ACC112 (cell line): ENCODE measurements around the gene TNNC1.
A peak's percentile ranks its signal among the peaks of the same experiment; 100 is the strongest.

Source experiments
- H2AFZ ChIP-seq: fragments of 200-600 bp; sonication (generic); one replicate; pipeline ENCODE4 v1.6.0; 2017; ENCODE audit warnings: antibody characterized with exemption, low read length; ENCODE audit not compliant: unreplicated experiment
- H3K27ac ChIP-seq: fragments of 200-600 bp; sonication (generic); 2 replicates; pipeline ENCODE4 v1.5.1; 2014; ENCODE audit warnings: low read depth, mild to moderate bottlenecking, antibody characterized with exemption, low read length, moderate library complexity
- H3K27me3 ChIP-seq: fragments of 200-600 bp; sonication (generic); 2 replicates; pipeline ENCODE4 v1.6.1; 2014; ENCODE audit warnings: mild to moderate bottlenecking, antibody characterized with exemption, low read length, moderate library complexity, mixed read lengths; ENCODE audit not compliant: insufficient read depth
- H3K36me3 ChIP-seq: fragments of 200-600 bp; sonication (generic); 2 replicates; pipeline ENCODE4 v1.6.1; 2016; ENCODE audit warnings: mild to moderate bottlenecking, antibody characterized with exemption, low read length, moderate library complexity, mixed read lengths; ENCODE audit not compliant: insufficient read depth
- H3K4me1 ChIP-seq: fragments of 200-600 bp; sonication (generic); one replicate; pipeline ENCODE4 v1.6.1; 2016; ENCODE audit warnings: low read length, mixed read lengths; ENCODE audit not compliant: insufficient read depth, unreplicated experiment, control insufficient read depth
- H3K4me3 ChIP-seq: fragments of 200-600 bp; sonication (generic); 2 replicates; pipeline ENCODE4 v1.5.1; 2014; ENCODE audit warnings: mild to moderate bottlenecking, low read depth, low read length
- H3K79me2 ChIP-seq: fragments of 200-600 bp; sonication (generic); one replicate; pipeline ENCODE4 v1.6.0; 2016; ENCODE audit warnings: low read length; ENCODE audit not compliant: control insufficient read depth, unreplicated experiment, insufficient read depth

Gene TNNC1

DNA sequence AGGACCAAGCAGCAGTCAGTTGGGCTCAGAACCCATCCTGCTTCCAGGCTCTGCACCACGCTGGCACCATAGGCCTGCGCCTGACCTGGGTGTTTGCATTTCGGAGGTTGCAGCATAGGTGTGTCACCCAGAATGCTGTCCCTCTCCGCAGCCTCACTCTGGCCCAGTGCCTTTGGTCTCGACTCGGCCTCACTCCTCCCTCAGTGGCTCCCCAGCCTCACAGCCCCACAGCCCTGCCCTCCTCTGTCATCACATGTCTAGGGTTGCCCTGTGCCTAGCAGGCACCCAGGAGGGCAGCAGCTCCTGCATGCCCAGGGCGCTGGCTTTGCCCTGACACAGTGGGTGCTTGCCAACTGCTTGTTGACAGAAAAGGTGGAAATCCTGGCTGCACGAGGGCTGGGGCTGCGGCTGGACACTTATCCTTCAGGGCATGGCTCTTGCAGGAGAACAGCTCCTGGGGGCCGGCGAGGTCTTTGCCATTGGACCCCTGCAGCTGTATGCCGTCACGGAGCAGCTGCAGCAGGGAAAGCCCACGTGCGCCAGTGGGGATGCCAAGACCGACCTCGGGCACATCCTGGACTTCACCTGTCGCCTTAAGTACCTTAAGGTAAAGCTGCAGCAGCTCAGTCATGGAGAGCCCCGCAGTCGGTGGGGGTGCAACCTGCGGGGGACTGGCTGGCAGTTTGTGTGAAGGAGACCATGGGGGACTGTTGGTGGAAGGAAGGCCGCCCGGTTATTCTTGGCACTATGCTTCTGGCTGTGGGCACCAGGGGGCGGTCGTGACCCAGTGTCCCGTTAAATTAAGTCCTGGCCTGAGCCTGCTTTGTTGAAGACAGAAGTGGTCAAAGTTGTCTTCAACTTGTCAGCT, 17.8 kb upstream of the TNNC1 start:
- no peak overlapping the region for H2AFZ ChIP-seq
- H3K36me3 ChIP-seq, result peaks cover 30% of the 10 kb centered on the region
- peaks cover 10% of the 10 kb centered on the region for H3K4me1 ChIP-seq
- no peaks in the 10 kb centered on the region for H3K27me3 ChIP-seq
- no peak overlapping the region for H3K27ac ChIP-seq
- H3K79me2 ChIP-seq, result peaks cover 14% of the 10 kb centered on the region
- no peak overlapping the region for H3K4me3 ChIP-seq

DNA sequence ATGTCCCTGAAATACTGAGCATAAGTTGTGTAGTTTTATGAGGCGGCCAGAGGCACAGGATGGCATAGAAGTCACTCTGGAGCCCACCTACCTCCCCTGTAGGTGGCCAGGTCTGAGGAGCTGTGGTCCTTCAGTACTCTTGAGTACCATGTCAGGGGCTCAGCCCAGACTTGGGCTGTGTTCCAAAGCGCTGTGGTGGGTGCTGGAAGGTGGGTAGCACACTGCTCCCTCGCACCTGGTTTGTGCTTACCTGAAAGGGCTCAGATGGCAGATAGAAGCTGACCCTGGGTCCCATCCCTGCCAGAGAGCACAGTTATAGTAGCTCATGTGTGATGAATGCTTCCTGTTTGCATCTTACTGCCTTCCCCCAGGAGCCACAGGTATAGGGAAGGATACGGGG, 17.1 kb upstream of the TNNC1 start:
- Histone ChIP-seq H3K27me3 (no peaks in the 10 kb centered on the region), H2AFZ (no peak overlapping the region), H3K27ac (no peak overlapping the region), H3K79me2 (peaks cover 14% of the 10 kb centered on the region), H3K4me1 (peaks cover 10% of the 10 kb centered on the region), H3K4me3 (no peak overlapping the region), H3K36me3 (peaks cover 25% of the 10 kb centered on the region)

DNA sequence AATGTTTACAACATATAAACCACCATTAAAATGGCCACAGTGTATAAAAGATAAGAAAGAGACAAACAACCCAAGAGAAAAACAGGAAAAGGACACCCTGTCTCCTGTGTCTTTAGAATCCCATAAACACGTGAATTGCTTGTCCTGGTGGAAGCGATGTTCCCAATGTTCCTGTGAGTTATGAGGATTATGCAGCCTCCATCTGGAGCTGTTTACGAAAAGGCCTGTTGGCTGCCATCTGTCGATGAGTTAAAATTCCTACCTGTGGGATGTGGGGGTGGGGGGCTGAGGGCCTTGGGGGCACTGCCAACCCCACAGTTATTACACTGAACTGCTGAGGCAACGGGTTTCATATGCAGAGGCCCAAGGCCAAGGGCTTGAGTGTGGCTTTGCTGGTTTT, 15.2 kb upstream of the TNNC1 start:
- Histone ChIP-seq H3K79me2 (peaks cover 14% of the 10 kb centered on the region), H3K27me3 (no peaks in the 10 kb centered on the region), H3K4me3 (no peak overlapping the region), H2AFZ (no peak overlapping the region), H3K27ac (no peak overlapping the region), H3K36me3 (peaks cover 16% of the 10 kb centered on the region; the same call in 1 of the 2 replicates), H3K4me1 (peaks cover 10% of the 10 kb centered on the region)

DNA sequence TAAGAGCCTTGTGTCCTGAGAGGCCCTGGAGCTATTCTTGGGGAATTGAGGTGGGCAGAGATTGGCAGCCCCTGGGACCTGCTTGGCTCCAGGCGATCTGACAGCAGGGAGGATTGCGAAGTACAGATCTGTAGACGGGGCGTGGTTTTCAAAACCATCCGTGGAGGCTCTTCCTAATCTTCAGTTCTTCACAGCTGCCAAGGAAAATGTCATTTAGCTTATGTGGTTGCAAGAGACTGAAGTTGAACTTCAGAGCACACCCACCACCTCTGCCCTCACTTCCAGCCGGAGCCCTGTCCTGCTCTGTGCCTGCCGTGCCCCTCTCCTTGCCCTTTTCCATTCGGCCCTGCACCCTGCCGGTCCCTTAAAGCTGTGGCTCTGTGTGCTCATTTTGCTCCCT, 14.5 kb upstream of the TNNC1 start:
- Histone ChIP-seq H3K27me3 (no peaks in the 10 kb centered on the region), H2AFZ (no peak overlapping the region), H3K79me2 (peaks cover 15% of the 10 kb centered on the region), H3K4me3 (no peak overlapping the region), H3K36me3 (peaks cover 10% of the 10 kb centered on the region; the same call in 1 of the 2 replicates), H3K27ac (no peak overlapping the region), H3K4me1 (peaks cover 10% of the 10 kb centered on the region)

DNA sequence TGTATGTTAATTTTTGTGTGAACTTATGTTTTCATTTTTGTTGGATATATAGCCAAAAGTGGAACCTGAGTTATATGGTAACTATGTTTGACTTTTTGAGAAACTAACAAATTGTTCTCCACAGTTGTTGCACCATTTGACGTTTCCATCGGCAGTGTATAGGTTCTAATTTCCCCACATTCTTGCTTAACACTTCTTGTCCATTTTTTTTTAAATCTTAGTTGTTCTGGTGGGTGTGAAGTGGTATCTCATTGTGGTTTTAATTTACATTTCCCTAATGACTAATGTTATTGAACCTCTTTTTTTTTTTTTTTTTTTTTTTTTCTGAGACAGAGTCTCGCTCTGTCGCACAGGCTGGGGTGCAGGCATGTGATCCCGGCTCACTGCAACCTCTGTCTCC, 9.6 kb upstream of the TNNC1 start:
- no peak overlapping the region for H3K4me3 ChIP-seq
- peaks cover 21% of the 10 kb centered on the region for H3K79me2 ChIP-seq
- no peak overlapping the region for H2AFZ ChIP-seq
- H3K27me3 ChIP-seq, result no peaks in the 10 kb centered on the region
- H3K4me1 ChIP-seq, result peaks cover 8% of the 10 kb centered on the region
- peaks cover 26% of the 10 kb centered on the region for H3K36me3 ChIP-seq
- H3K27ac ChIP-seq, result no peak overlapping the region

DNA sequence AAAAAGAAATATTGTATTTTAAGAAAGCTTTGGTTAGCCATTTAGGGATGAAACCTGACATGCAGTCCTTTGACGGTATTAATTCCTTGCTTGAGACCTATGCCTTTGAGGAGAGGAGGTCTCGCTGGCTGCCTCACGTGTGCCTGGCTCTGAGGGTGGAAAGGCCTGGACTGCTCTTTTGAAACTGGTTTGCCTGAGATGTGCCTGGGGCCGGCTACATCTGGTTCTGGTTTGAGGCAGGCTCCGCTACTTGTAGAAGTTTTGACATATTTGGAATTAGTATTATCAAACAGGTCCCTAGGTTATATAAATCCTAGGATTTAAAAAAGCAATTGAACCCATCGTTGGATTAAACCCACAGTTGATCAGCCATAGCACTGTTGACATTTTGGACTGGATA, 8.0 kb upstream of the TNNC1 start:
- no peak overlapping the region for H3K4me3 ChIP-seq
- H3K27me3 ChIP-seq, result no peaks in the 10 kb centered on the region
- peaks cover 25% of the 10 kb centered on the region for H3K79me2 ChIP-seq
- no peak overlapping the region for H3K27ac ChIP-seq
- H3K36me3 ChIP-seq, result peaks cover 27% of the 10 kb centered on the region
- H3K4me1 ChIP-seq, result peaks cover 3% of the 10 kb centered on the region
- H2AFZ ChIP-seq, result no peak overlapping the region

DNA sequence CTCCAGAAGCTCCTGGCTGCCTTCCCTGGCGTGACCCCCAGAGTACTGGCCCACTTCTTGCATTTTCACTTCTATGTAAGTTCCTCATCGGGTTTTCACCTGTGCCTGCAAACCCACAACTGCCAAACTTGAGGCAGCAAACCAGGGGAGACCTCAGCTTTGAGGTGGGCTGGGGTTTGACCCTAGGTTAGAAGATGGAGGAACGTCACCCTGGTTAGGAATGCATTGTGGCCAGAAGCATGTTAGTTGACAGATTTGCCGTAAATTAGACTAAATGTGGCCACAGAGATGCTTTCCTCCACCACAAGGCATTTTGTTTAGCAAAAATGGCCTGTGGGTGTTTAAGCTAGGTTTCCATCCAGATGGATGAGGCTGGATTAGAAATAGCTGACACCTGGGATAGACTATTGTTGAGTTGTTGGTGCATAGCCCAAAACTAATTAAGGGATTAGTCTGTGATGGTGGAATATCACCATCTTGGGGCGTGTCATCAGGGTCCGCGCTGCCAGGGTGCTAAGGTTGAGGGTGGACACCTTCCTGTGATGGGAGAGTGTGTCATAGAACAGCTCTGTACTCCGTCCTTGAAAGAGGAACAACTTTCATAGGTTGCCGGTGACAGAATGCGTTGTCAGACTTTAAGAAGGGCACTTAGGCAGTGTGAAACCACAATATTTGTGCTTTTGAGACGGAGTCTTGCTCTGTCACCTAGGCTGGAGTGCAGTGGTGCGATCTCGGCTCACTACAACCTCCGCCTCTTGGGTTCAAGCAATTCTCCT, 5.1 kb upstream of the TNNC1 start:
- Histone ChIP-seq H3K79me2 (peaks cover 36% of the 10 kb centered on the region), H2AFZ (no peak overlapping the region), H3K27ac (no peak overlapping the region), H3K36me3 (peaks cover 27% of the 10 kb centered on the region), H3K27me3 (no peaks in the 10 kb centered on the region), H3K4me1 (peaks cover 9% of the 10 kb centered on the region), H3K4me3 (no peak overlapping the region)

DNA sequence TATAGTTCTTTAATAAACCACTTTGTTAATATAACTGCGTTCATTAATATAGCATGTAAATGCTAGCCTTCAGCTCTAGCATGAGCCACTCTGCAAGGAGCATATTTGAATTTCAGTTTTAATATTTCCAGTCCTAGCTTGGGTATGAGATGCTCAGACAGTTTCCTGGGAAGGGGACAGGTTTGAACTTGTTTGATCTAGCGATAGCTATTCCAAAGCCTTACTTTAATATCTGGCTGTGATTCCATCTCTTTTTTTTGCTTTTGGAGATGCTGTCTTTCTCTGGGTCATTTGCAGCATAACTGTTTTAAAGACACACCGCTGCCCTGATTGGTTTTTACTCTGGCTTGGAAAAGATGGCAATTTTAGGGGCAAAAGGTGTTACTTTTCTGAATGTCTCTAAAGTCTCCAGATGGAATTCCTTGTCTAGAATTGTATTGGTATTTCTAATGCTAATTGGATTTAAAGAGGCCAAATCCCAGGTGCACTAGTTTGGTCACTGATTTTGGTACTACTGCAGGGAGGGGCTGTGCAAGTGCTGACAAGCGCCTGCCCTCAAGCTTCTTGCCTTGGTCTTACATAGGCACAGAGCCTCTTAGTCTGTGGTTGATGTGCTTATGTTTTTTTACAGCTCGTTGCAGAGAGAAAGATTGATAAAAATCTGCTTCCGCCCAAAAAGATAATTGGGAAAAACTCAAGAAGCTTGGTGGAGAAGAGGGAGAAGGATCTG, 4.4 kb upstream of the TNNC1 start:
- Histone ChIP-seq H3K79me2 (peaks cover 34% of the 10 kb centered on the region), H3K27ac (no peak overlapping the region), H3K4me3 (no peak overlapping the region; the same call in 1 of the 2 replicates), H3K36me3 (peaks cover 27% of the 10 kb centered on the region), H3K4me1 (peaks cover 9% of the 10 kb centered on the region), H3K27me3 (no peaks in the 10 kb centered on the region), H2AFZ (no peak overlapping the region)

DNA sequence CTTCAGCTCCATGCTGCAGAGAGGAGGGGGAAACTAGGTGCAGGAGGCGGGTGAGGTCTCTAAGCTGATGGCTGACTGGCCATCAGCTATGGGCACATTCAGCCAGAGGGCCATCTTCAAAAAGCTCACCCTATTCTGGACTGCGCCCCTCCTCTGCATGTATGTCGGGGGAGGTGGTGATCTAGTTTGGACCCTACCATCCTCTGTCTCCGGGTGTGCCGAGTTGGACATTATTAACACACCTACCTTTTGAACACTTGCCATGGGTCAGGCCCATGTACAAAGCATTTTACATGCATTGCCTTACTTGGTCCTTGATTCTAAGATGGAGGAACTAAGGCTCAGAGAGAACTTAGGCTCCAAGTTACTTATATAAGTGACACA, 3.0 kb upstream of the TNNC1 start:
- Histone ChIP-seq H3K79me2 (peaks cover 29% of the 10 kb centered on the region), H3K27me3 (no peaks in the 10 kb centered on the region), H3K4me3 (peak overlapping the region; percentile 97), H3K36me3 (peaks cover 22% of the 10 kb centered on the region), H2AFZ (no peak overlapping the region), H3K4me1 (peaks cover 9% of the 10 kb centered on the region), H3K27ac (no peak overlapping the region)

DNA sequence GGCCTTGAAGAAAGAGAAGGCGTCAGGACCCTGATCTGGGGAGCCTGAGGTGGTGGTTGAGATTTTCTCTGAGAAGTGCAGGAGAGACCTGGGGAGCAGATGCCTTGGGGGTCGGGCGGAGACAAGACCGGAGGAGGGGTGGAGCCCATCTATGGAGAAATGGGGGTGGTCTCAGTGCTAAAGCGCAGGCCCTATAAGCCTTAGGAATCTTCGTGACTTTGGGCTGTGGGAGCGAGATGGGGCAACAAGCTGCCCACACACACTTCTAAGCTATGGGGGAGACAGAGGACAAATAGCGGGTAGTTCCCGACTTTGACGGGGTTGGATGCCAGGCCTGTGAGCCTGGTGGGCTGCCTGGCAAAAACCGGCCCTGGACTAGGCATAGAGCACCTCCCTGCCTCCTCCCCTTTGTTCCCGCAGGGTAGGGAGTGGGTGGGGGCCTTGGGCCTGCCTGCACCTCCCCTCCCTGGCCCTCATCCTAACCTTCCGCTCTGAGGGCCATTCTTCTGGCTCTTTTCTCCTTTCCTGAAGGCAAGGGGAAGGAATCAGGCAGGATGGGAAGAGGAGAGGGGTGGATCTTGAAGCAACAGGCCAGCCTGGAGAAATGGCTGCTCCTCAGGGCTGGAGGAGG, 2.4 kb upstream of the TNNC1 start:
- H3K4me1 ChIP-seq, result peaks cover 9% of the 10 kb centered on the region
- peaks cover 21% of the 10 kb centered on the region for H3K36me3 ChIP-seq
- no peaks in the 10 kb centered on the region for H3K27me3 ChIP-seq
- peak overlapping the region; percentile 12; the same call in 1 of the 2 replicates for H3K27ac ChIP-seq
- H3K79me2 ChIP-seq, result peaks cover 29% of the 10 kb centered on the region
- peak overlapping the region; percentile 97 for H3K4me3 ChIP-seq
- H2AFZ ChIP-seq, result peak overlapping the region; percentile 64
